Adrenal gland (tissue), 5 donors: ENCODE results near the gene FTSJ1.

Experiments
- CTCF ChIP-seq, 6 experiments: fragments of 450-650 bp in 4 of 6; fragments of 200-600 bp in 2 of 6; sonication (generic) in 1 of 6; IDR thresholded peaks; 1 replicate in 5 of 6; 2 replicates in 1 of 6; pipeline versions ENCODE4 v1.5.1 to v1.8.0; 2016 to 2021; ENCODE audit warnings: antibody characterized with exemption in 6 of 6, mild to moderate bottlenecking in 2 of 6, moderate library complexity in 1 of 6
- POLR2A ChIP-seq, 2 donors: fragments of 450-650 bp; IDR thresholded peaks; one replicate each; pipeline ENCODE4 v1.6.1; 2017; ENCODE audit warnings: antibody characterized with exemption in 2 of 2, mild to moderate bottlenecking in 2 of 2, moderate library complexity in 1 of 2
- donor health status: DM: no; HTN: no; CAD: no.

- TF ChIP-seq POLR2A (IDR thresholded peaks at IDR 0.05): peak in 1 of 2 donors; percentile 80
- no peak for TF ChIP-seq CTCF (IDR thresholded peaks at IDR 0.05)
Measured at GRCh38 chrX:48521353-48522243, 45.6 kb downstream of the FTSJ1 start, which contains the start of gene EBP.
